Effector memory CD4-positive, alpha-beta T cell (primary cell): ENCODE data around the gene RPL10A.

Experiments
- DNase-seq, 3 donors: peaks; one replicate each; pipeline ENCODE4 v3.0.0-alpha.2; 2020
- H3K27ac ChIP-seq: 2 replicates; pipeline ENCODE4 v1.7.0; 2013; ENCODE audit warnings: mild to moderate bottlenecking, low read length, moderate library complexity; ENCODE audit not compliant: insufficient read depth, poor library complexity, severe bottlenecking
- H3K27me3 ChIP-seq: replicated peaks from 2 replicates; pipeline ENCODE4 v1.7.0; 2013; ENCODE audit warnings: mild to moderate bottlenecking, low read length; ENCODE audit not compliant: insufficient read depth, control insufficient read depth, poor library complexity, severe bottlenecking
- H3K36me3 ChIP-seq: 2 replicates; pipeline ENCODE4 v1.7.0; 2013; ENCODE audit warnings: mild to moderate bottlenecking, low read length, moderate library complexity; ENCODE audit not compliant: control insufficient read depth, insufficient read depth
- H3K4me1 ChIP-seq: 2 replicates; pipeline ENCODE4 v1.7.0; 2013; ENCODE audit warnings: low read length, mild to moderate bottlenecking; ENCODE audit not compliant: control insufficient read depth, insufficient read depth, poor library complexity, severe bottlenecking
- H3K4me3 ChIP-seq: 2 replicates; pipeline ENCODE4 v1.7.0; 2013; ENCODE audit warnings: low read length, low read depth, mild to moderate bottlenecking; ENCODE audit not compliant: insufficient read depth, poor library complexity, severe bottlenecking
- H3K9me3 ChIP-seq: 2 replicates; pipeline ENCODE4 v1.7.0; 2013; ENCODE audit warnings: mild to moderate bottlenecking, low read length, moderate library complexity; ENCODE audit not compliant: control insufficient read depth

Gene RPL10A

GRCh38 chr6:35496841-35497570 lies 28.8 kb downstream of the RPL10A start, which contains the start of gene TEAD3:
Gene TEAD3, minus strand, starts transcription at chr6:35497079.
- no peaks in the 10 kb centered on the region for H3K27me3 ChIP-seq
- no peaks in the 10 kb centered on the region for H3K9me3 ChIP-seq
- H3K27ac ChIP-seq: no peak within 1 kb of the TSS
- no peaks in the 10 kb centered on the region for H3K36me3 ChIP-seq
- H3K4me3 ChIP-seq: peak within 1 kb of the TSS; percentile 87
- peak; percentile 29 to 49 (median 43) for DNase-seq
- peaks cover 10% of the 10 kb centered on the region for H3K4me1 ChIP-seq

GRCh38 chr6:35497571-35498421 lies 29.6 kb downstream of the RPL10A start:
- Histone ChIP-seq H3K4me1 (peaks cover 10% of the 10 kb centered on the region), H3K27ac (no peak overlapping the region), H3K27me3 (no peaks in the 10 kb centered on the region), H3K4me3 (peak overlapping the region; percentile 87), H3K9me3 (no peaks in the 10 kb centered on the region), H3K36me3 (no peaks in the 10 kb centered on the region)
- peak; percentile 14 to 23 (median 15) for DNase-seq

- no peak for DNase-seq
- Histone ChIP-seq H3K27ac (no peak overlapping the region), H3K4me1 (peaks cover 10% of the 10 kb centered on the region), H3K27me3 (no peaks in the 10 kb centered on the region), H3K36me3 (no peaks in the 10 kb centered on the region), H3K9me3 (no peaks in the 10 kb centered on the region), H3K4me3 (peak overlapping the region; percentile 87)
Observed at GRCh38 chr6:35498422-35499067, 30.3 kb downstream of the RPL10A start.

GRCh38 chr6:35499372-35499771 lies 31.2 kb downstream of the RPL10A start:
- Histone ChIP-seq H3K27me3 (no peaks in the 10 kb centered on the region), H3K36me3 (no peaks in the 10 kb centered on the region), H3K9me3 (no peaks in the 10 kb centered on the region), H3K4me1 (peaks cover 10% of the 10 kb centered on the region), H3K27ac (no peak overlapping the region), H3K4me3 (no peak overlapping the region)
- DNase-seq: no peak

- Histone ChIP-seq H3K9me3 (no peaks in the 10 kb centered on the region), H3K27ac (no peak overlapping the region), H3K27me3 (no peaks in the 10 kb centered on the region), H3K36me3 (no peaks in the 10 kb centered on the region), H3K4me3 (no peak overlapping the region), H3K4me1 (peaks cover 10% of the 10 kb centered on the region)
- DNase-seq: no peak
Observed at GRCh38 chr6:35500782-35501181, 32.6 kb downstream of the RPL10A start.

GRCh38 chr6:35501784-35502183 lies 33.6 kb downstream of the RPL10A start:
- DNase-seq: no peak
- Histone ChIP-seq H3K27me3 (no peaks in the 10 kb centered on the region), H3K4me3 (no peak overlapping the region), H3K4me1 (peaks cover 10% of the 10 kb centered on the region), H3K27ac (no peak overlapping the region), H3K36me3 (no peaks in the 10 kb centered on the region), H3K9me3 (no peaks in the 10 kb centered on the region)

GRCh38 chr6:35503534-35503933 lies 35.3 kb downstream of the RPL10A start:
- no peak overlapping the region for H3K27ac ChIP-seq
- no peaks in the 10 kb centered on the region for H3K4me1 ChIP-seq
- H3K27me3 ChIP-seq: no peaks in the 10 kb centered on the region
- no peaks in the 10 kb centered on the region for H3K9me3 ChIP-seq
- DNase-seq: no peak
- no peak overlapping the region for H3K4me3 ChIP-seq
- no peaks in the 10 kb centered on the region for H3K36me3 ChIP-seq

GRCh38 chr6:35505999-35506412 lies 37.8 kb downstream of the RPL10A start:
- H3K4me1 ChIP-seq: no peaks in the 10 kb centered on the region
- no peak overlapping the region for H3K4me3 ChIP-seq
- H3K9me3 ChIP-seq: no peaks in the 10 kb centered on the region
- no peak overlapping the region for H3K27ac ChIP-seq
- H3K27me3 ChIP-seq: no peaks in the 10 kb centered on the region
- H3K36me3 ChIP-seq: no peaks in the 10 kb centered on the region
- DNase-seq: no peak

GRCh38 chr6:35506536-35506935 lies 38.3 kb downstream of the RPL10A start:
- Histone ChIP-seq H3K36me3 (no peaks in the 10 kb centered on the region), H3K27me3 (peaks cover 5% of the 10 kb centered on the region), H3K4me1 (peaks cover 3% of the 10 kb centered on the region), H3K27ac (no peak overlapping the region), H3K4me3 (no peak overlapping the region), H3K9me3 (no peaks in the 10 kb centered on the region)
- DNase-seq: no peak
